Measurements from ENCODE around the gene MPEG1. TPM values are rescaled to one million over a fixed set of nuclear protein-coding genes. Genes with fewer than 3 reads are reported as not detected.

MPEG1 gene
- total RNA-seq, 1 donor from 2014 or later: 48.9 TPM

GRCh38 chr11:59197991-59198390 lies 14.7 kb downstream of the MPEG1 start:
- ATAC-seq (peak; percentile 86 to 88), DNase-seq (peak; percentile 86)
- Histone ChIP-seq H3K9me3 (no peaks in the 10 kb centered on the region), H3K27ac (no peak overlapping the region), H3K36me3 (peaks cover 70% of the 10 kb centered on the region), H3K27me3 (ENCODE audit: low read depth) (no peaks in the 10 kb centered on the region), H3K4me1 (peaks cover 35% of the 10 kb centered on the region), H3K4me3 (no peak overlapping the region)
- intact Hi-C loops (cut with DNase I): no loop called here
- TF ChIP-seq, protein P1, sequence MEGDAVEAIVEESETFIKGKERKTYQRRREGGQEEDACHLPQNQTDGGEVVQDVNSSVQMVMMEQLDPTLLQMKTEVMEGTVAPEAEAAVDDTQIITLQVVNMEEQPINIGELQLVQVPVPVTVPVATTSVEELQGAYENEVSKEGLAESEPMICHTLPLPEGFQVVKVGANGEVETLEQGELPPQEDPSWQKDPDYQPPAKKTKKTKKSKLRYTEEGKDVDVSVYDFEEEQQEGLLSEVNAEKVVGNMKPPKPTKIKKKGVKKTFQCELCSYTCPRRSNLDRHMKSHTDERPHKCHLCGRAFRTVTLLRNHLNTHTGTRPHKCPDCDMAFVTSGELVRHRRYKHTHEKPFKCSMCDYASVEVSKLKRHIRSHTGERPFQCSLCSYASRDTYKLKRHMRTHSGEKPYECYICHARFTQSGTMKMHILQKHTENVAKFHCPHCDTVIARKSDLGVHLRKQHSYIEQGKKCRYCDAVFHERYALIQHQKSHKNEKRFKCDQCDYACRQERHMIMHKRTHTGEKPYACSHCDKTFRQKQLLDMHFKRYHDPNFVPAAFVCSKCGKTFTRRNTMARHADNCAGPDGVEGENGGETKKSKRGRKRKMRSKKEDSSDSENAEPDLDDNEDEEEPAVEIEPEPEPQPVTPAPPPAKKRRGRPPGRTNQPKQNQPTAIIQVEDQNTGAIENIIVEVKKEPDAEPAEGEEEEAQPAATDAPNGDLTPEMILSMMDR (IDR thresholded peaks at IDR 0.05): no peak

GRCh38 chr11:59196777-59197176 lies 15.9 kb downstream of the MPEG1 start:
- ATAC-seq: no peak
- peaks cover 73% of the 10 kb centered on the region for H3K36me3 ChIP-seq
- intact Hi-C loops (cut with DNase I): no loop called here
- H3K27me3 ChIP-seq (ENCODE audit: low read depth): no peaks in the 10 kb centered on the region
- H3K4me3 ChIP-seq: no peak overlapping the region
- no peaks in the 10 kb centered on the region for H3K9me3 ChIP-seq
- DNase-seq: no peak
- no peak overlapping the region for H3K27ac ChIP-seq
- peaks cover 35% of the 10 kb centered on the region for H3K4me1 ChIP-seq
- TF ChIP-seq, protein P1 (IDR thresholded peaks at IDR 0.05): no peak

DNA sequence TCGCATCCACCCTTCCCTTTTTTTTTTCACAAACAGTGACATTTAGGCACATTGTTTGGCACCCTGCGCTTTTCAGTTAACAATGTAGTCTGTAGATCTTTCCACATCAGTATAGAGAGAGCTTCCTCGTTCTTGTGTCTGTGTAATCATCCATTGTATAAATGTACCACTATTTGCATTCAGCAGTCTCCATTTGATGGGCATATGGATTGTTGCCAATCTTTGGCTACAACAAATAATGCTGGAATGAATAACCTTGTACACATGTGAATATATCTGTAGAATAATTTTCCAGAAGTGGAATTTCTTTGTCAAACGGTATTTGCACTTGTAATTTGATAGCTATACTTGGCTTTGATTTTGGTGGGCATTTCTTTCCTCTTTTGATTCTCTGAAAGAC lies 17.1 kb downstream of the MPEG1 start:
- peaks cover 74% of the 10 kb centered on the region for H3K36me3 ChIP-seq
- TF ChIP-seq, protein P1 (IDR thresholded peaks at IDR 0.05): no peak
- intact Hi-C loops (cut with DNase I): no loop called here

GRCh38 chr11:59193587-59194130 lies 19.1 kb downstream of the MPEG1 start:
- Histone ChIP-seq H3K4me3 (peak overlapping the region; percentile 27), H3K27me3 (ENCODE audit: low read depth) (no peaks in the 10 kb centered on the region), H3K36me3 (peaks cover 66% of the 10 kb centered on the region), H3K27ac (no peak overlapping the region), H3K9me3 (no peaks in the 10 kb centered on the region), H3K4me1 (peaks cover 47% of the 10 kb centered on the region)
- intact Hi-C loops (cut with DNase I): no loop called here
- TF ChIP-seq, protein P1 (IDR thresholded peaks at IDR 0.05): no peak
- no peak for ATAC-seq
- DNase-seq: no peak

More for the DNA sequence above, 17.1 kb downstream of the MPEG1 start:
- Histone ChIP-seq H3K4me3 (no peak overlapping the region), H3K27me3 (ENCODE audit: low read depth) (no peaks in the 10 kb centered on the region), H3K4me1 (peaks cover 38% of the 10 kb centered on the region), H3K9me3 (no peaks in the 10 kb centered on the region), H3K27ac (no peak overlapping the region)
- ATAC-seq (no peak), DNase-seq (no peak)

GRCh38 chr11:59192446-59193020 lies 20.2 kb downstream of the MPEG1 start:
- Histone ChIP-seq H3K4me3 (peak overlapping the region; percentile 27), H3K4me1 (peaks cover 47% of the 10 kb centered on the region)
- no peak for ATAC-seq

More at GRCh38 chr11:59192446-59193020, 20.2 kb downstream of the MPEG1 start:
- Histone ChIP-seq H3K9me3 (no peaks in the 10 kb centered on the region), H3K36me3 (peaks cover 66% of the 10 kb centered on the region), H3K27ac (no peak overlapping the region), H3K27me3 (ENCODE audit: low read depth) (no peaks in the 10 kb centered on the region)
- DNase-seq: no peak
- TF ChIP-seq, protein P1 (IDR thresholded peaks at IDR 0.05): no peak
- intact Hi-C loops (cut with DNase I): no loop called here

All from lower lobe of right lung (tissue), 2 donors.